ENCODE results near the gene NFATC1.

The NFATC1 gene

DNA sequence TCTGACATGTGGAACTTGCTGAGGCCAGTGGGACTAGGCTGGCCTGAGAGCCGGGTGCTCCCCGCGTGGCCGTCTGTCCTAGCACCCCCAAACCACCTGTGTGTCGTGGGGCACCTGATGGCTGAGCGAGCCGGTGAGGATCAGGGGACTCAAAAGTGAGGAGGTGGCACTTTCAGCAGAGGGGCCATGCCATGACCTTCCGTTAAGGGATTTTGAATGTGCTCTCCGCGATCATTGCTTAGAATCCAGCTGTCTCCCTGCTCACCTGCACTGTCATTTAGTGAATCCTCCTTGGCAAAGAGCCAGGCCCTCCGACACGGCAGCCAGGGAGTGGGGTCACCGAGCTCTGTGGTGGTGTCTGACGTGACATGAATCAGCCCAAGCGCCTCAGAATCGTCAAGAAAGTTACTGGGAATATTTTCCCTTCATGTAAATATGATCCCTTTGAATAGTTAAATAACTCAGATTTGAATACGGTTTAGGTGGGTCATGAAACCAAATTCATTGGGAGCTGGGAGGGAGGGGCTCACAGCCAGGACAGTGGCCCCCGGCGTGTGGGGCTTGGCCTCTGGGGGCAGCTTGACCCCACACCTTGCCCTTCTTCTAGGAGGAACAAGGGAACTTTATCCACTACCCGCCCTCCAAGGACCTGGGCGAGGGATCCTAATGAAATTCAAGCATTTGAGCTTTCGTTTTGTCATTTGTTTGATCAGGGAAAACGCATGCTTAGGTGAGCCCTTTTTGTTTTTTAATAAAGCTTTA, 9.5 kb downstream of the NFATC1 start:
- no peak for DNase-seq (ENCODE audit: low read depth)

GRCh38 chr18:79405781-79406575, 10.2 kb downstream of the NFATC1 start:
- no peak for DNase-seq (ENCODE audit: low read depth)

GRCh38 chr18:79406708-79407107, 11.0 kb downstream of the NFATC1 start:
- no peak for DNase-seq (ENCODE audit: low read depth)

DNA sequence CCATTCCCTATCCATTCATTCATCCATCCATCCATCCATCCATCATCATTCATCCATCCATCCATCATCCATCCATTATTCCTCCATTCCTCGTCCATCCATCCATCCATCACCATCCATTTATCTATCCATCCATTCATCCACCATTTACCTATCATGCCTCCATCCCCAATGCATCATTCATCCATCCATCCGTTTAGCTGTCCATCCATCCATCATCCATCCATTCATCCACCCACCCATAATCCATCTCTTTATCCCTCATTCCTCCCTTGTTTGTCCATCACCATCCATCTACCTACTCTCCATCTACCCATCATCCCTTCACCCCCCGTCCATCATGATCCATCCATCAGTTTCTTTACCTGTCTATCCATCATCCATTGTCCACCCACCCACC, 13.6 kb downstream of the NFATC1 start:
- no peak for DNase-seq (ENCODE audit: low read depth)

- no peak for DNase-seq (ENCODE audit: low read depth)
These were observed 14.5 kb downstream of the NFATC1 start for GRCh38 chr18:79410171-79410641.

DNA sequence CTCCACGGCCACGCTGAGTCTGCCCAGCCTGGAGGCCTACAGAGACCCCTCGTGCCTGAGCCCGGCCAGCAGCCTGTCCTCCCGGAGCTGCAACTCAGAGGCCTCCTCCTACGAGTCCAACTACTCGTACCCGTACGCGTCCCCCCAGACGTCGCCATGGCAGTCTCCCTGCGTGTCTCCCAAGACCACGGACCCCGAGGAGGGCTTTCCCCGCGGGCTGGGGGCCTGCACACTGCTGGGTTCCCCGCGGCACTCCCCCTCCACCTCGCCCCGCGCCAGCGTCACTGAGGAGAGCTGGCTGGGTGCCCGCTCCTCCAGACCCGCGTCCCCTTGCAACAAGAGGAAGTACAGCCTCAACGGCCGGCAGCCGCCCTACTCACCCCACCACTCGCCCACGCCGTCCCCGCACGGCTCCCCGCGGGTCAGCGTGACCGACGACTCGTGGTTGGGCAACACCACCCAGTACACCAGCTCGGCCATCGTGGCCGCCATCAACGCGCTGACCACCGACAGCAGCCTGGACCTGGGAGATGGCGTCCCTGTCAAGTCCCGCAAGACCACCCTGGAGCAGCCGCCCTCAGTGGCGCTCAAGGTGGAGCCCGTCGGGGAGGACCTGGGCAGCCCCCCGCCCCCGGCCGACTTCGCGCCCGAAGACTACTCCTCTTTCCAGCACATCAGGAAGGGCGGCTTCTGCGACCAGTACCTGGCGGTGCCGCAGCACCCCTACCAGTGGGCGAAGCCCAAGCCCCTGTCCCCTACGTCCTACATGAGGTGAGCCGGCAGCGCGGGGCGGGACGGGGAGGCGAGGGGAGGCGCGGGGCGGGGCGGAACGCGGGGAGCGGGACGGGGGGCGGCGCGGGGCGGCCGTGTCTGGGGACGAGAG, 15.2 kb downstream of the NFATC1 start:
- no peak for DNase-seq (ENCODE audit: low read depth)

- DNase-seq (ENCODE audit: low read depth) = no peak
These were observed 16.1 kb downstream of the NFATC1 start for GRCh38 chr18:79411614-79412526.

DNA sequence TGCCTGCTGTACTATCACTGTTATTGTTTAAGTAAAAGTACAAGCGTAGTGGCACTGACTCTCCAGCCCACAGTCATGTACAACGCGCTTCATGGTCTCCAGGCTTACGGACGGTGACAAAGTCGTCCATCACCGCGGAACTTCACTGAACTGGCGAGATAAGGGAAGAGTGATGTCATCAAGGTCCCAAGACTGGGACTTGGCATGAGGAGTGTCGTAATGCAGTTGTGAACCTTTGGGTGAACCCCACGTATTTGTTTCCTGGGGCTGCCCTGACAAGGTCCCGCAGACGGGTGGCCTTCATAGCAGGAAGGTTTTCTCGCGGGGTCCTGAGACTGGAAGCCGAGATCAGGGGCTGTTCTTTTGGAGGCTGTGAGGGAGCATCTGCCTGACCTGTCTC, 17.3 kb downstream of the NFATC1 start:
- DNase-seq (ENCODE audit: low read depth) = no peak

- no peak for DNase-seq (ENCODE audit: low read depth)
These were observed 17.7 kb downstream of the NFATC1 start for GRCh38 chr18:79413426-79413825.

DNA sequence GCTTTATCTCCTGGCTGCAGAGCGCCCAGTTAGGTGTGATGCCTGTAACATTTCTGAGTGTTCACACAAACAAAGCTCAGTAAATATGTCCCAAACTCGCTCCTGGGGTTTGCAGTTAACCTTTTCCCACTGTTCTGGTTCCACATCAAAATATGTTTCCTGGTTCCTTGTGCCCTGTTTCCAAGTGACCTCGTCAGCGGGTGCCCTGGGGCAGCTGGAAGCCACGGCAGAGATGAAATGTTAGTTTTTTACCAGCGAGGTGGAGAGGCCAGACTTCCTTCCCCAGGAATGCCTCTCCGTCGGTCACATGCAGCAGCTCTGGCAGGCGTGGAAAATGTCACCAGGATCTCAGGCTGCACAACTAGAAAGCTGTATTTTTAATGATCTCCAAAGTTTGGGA, 18.2 kb downstream of the NFATC1 start:
- no peak for DNase-seq (ENCODE audit: low read depth)

DNA sequence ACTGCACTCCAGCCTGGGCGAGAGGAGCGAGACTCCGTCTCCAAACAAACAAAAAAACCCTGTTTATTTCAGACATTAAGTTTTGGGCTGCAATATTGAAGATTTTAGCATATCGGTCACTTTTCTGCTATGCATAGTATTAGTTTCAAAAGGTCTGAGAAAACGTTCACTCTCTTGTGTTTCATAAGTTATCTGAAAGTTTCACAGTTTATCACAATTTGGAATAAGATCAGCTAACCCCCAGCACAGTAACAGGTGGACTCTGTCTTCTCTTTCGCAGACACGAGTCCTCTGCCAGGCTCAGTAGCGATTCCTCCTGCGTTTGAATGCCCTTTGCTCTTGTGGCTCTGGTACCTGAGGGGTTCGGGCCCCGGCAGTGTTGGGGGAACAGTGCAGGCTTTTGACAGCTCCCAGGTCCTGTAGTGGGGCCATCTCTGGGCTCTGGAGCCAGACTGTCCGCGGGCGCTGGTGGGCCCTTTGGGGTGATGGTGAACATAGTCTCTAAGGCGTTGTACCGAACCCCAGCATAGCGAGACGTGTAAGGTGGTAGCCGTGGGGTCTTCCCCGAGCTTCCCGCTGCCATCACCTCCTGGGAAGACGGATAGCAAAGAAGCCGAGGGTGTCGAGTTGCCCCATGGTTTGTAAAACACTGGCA, 20.4 kb downstream of the NFATC1 start:
- no peak for DNase-seq (ENCODE audit: low read depth)

DNA sequence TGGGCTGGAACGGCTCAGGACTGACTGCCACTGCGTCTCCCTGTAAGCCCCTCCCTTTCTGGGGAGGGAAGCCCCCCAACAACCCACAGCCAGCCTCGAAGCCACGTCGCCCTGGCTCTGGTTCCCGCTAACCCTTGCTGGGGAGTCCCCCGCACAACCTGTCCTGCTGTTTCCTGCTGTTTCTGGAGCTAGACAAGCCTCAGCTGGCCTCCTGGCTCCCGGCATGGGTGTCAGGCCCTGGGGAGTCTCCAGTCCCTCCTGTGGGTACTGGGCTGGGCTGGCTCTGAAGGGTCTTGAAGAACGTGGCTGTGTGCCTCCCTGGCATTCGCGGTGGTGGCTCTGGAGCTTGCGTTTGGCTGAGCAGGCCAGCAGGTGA, 20.9 kb downstream of the NFATC1 start:
- no peak for DNase-seq (ENCODE audit: low read depth)

DNA sequence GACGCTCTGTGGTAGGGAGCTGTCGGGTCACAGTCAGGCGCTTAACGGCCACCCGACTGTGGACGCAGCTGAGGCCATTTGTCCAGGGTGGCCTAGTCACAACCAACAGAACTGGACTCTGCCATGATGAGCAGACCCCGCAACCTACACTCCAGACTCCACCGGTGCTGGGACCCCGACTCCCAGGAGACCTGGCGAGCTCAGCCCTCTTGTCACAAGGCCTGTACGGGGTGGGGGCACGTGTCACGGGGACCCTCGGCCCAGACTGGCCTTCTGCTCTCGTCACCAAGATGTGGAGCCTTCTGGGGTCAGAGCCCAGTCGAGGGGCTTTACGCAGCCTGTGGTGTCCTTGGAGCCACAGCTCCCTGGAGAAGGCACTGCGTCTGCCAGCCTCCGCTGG, 22.5 kb downstream of the NFATC1 start:
- no peak for DNase-seq (ENCODE audit: low read depth)

DNA sequence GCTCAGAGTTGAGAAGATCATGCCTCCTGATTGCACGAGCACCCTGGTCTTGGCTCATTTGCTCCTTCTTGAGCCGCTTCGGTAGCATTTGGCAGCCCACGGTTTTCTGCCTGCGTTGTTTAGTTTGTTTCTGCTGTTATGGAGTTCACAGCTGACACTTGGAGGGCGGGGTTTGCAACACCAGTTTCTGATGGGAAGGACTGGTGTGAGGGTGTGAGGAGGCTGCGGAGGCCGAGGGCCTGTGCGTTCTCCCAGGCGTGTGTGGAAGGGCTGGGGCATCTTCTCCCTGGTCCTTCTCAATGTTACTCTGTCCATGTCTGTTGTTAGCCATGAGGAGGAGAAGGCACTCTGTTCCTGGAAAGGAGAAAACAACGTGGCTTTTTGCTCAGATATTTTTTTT, 22.9 kb downstream of the NFATC1 start:
- DNase-seq (ENCODE audit: low read depth) = no peak

DNA sequence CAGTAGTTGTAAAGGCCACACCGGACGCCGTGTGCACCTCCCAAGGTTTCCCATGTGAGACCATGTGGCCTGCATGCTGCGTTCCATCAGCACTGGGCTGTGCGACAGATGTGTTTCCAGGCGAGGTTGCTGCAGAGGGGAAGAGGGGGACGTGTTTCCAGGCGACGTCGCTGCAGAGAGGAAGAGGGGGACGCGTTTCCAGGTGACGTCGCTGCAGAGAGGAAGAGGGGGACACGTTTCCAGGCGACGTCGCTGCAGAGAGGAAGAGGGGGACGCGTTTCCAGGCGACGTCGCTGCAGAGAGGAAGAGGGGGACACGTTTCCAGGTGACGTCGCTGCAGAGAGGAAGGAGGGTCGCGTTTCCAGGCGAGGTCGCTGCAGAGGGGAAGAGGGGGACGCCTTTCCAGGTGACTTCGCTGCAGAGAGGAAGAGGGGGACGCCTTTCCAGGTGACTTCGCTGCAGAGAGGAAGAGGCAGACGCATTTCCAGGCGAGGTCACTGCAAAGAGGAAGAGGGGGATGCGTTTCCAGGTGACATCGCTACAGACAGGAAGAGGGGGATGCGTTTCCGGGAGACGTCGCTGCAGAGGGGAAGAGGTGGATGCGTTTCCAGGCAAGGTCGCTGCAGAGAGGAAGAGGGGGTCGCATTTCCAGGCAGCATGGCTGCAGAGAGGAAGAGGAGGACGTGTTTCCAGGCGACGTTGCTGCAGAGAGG, 24.5 kb downstream of the NFATC1 start:
- DNase-seq (ENCODE audit: low read depth) = no peak

DNA sequence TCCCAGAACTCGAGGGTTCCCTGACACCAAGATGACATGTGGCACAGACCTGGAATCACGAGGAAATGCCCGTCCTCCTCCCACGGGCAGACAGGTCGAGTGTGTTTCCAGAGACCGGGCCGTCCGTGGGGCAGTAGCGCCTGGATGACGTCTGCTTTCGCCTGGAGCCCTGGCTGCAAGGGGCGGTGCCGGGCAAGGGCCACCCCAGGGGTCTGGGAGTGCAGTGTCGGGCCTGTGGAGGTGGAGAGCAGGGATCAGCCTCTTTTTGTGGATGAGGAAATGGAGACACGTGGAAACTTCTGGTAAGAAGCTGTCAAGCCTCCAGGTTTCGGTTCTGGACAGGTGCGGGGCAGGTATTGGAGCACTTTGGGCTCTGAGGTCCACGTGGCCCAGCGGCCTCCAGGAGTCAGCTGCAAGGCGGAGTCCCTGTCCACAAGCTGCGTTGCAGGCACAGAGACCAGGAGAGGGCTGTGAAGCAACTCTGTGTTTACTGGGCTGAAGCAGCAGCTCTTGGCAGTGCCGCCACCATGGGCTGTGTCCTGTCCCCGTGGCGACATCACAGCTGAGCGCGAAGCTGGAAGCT, 25.6 kb downstream of the NFATC1 start:
- no peak for DNase-seq (ENCODE audit: low read depth)

GRCh38 chr18:79422022-79422782, 26.5 kb downstream of the NFATC1 start:
- no peak for DNase-seq (ENCODE audit: low read depth)

GRCh38 chr18:79422783-79423165, 27.0 kb downstream of the NFATC1 start:
- no peak for DNase-seq (ENCODE audit: low read depth)

Measured in HS-5 (cell line).